Mammary epithelial cell (primary cell): ENCODE data around the gene BANP.
"Not testable (repeated sequence)": the region's sequence is repeated elsewhere in the genome, so short reads cannot be mapped to it uniquely, and the experiment has no call there.

Source experiments
- EZH2 ChIP-seq: IDR thresholded peaks from 2 replicates; pipeline ENCODE4 v1.6.1; 2012; ENCODE audit warnings: low read length, inconsistent platforms, borderline replicate concordance
- TF ChIP-seq, protein P1 (sequence below), 2 donors: IDR thresholded peaks in 1 of 2; conservative IDR thresholded peaks in 1 of 2; 2 replicates each; pipeline ENCODE4 v1.5.1; 2011 to 2012; ENCODE audit warnings: inconsistent platforms in 2 of 2, low read length in 2 of 2, mild to moderate bottlenecking in 2 of 2, control low read depth in 1 of 2, low read depth in 1 of 2; ENCODE audit not compliant: insufficient read depth in 1 of 2; ENCODE audit errors: extremely low read depth in 1 of 2

DNA sequence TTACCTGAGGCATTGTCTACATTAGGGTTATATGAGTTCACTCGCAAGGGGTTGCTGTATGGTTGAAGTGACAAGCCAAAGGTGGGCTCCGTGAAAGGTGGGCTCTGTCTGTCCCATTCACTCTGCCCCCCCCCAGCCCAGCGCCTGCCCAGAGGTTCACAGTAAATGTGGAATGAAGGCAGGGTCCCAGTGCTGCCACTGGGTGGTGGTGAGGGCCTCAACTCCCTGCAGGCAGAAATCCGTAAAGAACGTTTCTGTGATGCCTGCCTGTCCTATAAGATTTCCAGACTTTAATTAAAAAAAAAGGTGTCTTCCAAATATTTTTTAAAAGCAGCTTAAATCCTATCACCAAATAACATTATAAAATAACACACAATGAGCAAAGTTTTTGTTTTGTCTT is 46.3 kb upstream of the BANP start:
- TF ChIP-seq, protein P1, sequence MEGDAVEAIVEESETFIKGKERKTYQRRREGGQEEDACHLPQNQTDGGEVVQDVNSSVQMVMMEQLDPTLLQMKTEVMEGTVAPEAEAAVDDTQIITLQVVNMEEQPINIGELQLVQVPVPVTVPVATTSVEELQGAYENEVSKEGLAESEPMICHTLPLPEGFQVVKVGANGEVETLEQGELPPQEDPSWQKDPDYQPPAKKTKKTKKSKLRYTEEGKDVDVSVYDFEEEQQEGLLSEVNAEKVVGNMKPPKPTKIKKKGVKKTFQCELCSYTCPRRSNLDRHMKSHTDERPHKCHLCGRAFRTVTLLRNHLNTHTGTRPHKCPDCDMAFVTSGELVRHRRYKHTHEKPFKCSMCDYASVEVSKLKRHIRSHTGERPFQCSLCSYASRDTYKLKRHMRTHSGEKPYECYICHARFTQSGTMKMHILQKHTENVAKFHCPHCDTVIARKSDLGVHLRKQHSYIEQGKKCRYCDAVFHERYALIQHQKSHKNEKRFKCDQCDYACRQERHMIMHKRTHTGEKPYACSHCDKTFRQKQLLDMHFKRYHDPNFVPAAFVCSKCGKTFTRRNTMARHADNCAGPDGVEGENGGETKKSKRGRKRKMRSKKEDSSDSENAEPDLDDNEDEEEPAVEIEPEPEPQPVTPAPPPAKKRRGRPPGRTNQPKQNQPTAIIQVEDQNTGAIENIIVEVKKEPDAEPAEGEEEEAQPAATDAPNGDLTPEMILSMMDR (conservative IDR thresholded peaks at IDR 0.05 in 1 of 2, IDR thresholded peaks at IDR 0.05 in 1 of 2; ENCODE audit: extremely low read depth in 1 of 2, insufficient read depth in 1 of 2, low read depth in 1 of 2, low read length in 2 of 2) = not testable (repeated sequence)
- TF ChIP-seq EZH2 = not testable (repeated sequence)
